Activated CD8-positive, alpha-beta T cell treated with anti-CD3 and anti-CD28 coated beads for 36 hours (primary cell): ENCODE data around the gene SCN10A. TPM values are rescaled to one million over a fixed set of nuclear protein-coding genes. Genes with fewer than 3 reads are reported as not detected.

ENCODE experiments used
- ATAC-seq: fragments of 200-7000 bp; cut with Tn5 transposase; one replicate; pipeline ENCODE4 v1.10.0; 2021; ENCODE audit warnings: mild to moderate bottlenecking, moderate library complexity
- CTCF ChIA-PET: fragments of 350-600 bp; sonication (Branson Sonifier 250); formaldehyde crosslinking; loops from one replicate; lab custom pipeline; 2021; ENCODE audit warnings: antibody characterized with exemption; lab: Charles Lee
- POLR2A ChIA-PET: fragments of 350-600 bp; sonication (Branson Sonifier 250); formaldehyde crosslinking; loops from one replicate; lab custom pipeline; 2021; ENCODE audit warnings: antibody characterized with exemption; lab: Charles Lee
- DNase-seq: peaks from one replicate; pipeline ENCODE4 v3.0.0-alpha.2; 2020
- H3K27ac Mint-ChIP-seq: one replicate; pipeline ENCODE4 v1.8.0; 2021; ENCODE audit warnings: mild to moderate bottlenecking, mixed read lengths
- H3K27me3 Mint-ChIP-seq: one replicate; pipeline ENCODE4 v1.8.0; 2021; ENCODE audit warnings: mixed read lengths
- H3K36me3 Mint-ChIP-seq: one replicate; pipeline ENCODE4 v1.8.0; 2021; ENCODE audit warnings: low read depth, mixed read lengths
- H3K4me1 Mint-ChIP-seq: one replicate; pipeline ENCODE4 v1.8.0; 2021; ENCODE audit warnings: low read depth, mixed read lengths
- H3K4me3 Mint-ChIP-seq: one replicate; pipeline ENCODE4 v1.8.0; 2021; ENCODE audit warnings: mild to moderate bottlenecking, moderate library complexity, mixed read lengths
- H3K9me3 Mint-ChIP-seq: one replicate; pipeline ENCODE4 v1.8.0; 2021; ENCODE audit warnings: mixed read lengths
- intact Hi-C: fragments of 100-400 bp; cut with micrococcal nuclease; formaldehyde crosslinking; loops from one replicate; pipeline ENCODE4 v1.10.0; 2022
- total RNA-seq, 2 experiments: library from RNA; stranded (reverse); gene quantifications; one replicate each; pipeline ENCODE4 v1.2.3, GENCODE V29; 2021
- TF ChIP-seq, protein P1 (sequence below): fragments of 200-600 bp; IDR thresholded peaks from one replicate; pipeline ENCODE4 v1.8.0; 2022; ENCODE audit warnings: antibody characterized with exemption, mild to moderate bottlenecking

Gene SCN10A
- total RNA-seq = not detected

DNA sequence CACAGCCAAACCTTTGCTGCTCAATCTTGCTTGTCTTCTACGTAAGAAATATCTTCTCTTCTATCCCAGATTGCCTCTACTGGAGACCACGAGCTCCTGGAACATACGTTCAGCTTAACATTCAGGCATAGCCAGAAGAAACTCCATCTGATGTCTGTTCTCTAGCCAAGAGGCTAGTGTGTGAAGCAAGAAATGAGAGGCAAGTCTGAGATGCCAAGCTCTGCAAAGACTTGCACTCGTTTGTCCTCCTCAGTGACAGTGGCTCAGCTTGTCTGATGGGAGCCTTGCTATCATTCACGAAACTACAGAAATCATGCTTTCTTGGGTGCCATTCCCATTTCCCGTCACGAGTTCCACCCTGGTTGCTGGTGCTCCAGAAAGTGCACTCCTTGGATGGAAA lies at the start of gene SCN10A:
Gene SCN10A, minus strand, starts transcription at position 192 of the 400 bp plus-strand sequence. CDS start 22,207 bp downstream, outside the sequence.
- POLR2A ChIA-PET = no interaction called here
- CTCF ChIA-PET = interaction anchor here (1.3 to 1.7 kb wide), 3 partner anchors 10 to 77 kb away, joined by 3 to 4 read pairs (median 3); no protein-coding TSS in a partner anchor
- Mint-ChIP-seq H3K36me3 (no peaks in the 10 kb centered on the region), H3K27me3 (peaks cover 7% of the 10 kb centered on the region), H3K9me3 (no peaks in the 10 kb centered on the region), H3K4me1 (no peaks in the 10 kb centered on the region), H3K4me3 (no peak within 1 kb of the TSS), H3K27ac (no peak within 1 kb of the TSS)
- intact Hi-C loops = no loop called here
- TF ChIP-seq, protein P1, sequence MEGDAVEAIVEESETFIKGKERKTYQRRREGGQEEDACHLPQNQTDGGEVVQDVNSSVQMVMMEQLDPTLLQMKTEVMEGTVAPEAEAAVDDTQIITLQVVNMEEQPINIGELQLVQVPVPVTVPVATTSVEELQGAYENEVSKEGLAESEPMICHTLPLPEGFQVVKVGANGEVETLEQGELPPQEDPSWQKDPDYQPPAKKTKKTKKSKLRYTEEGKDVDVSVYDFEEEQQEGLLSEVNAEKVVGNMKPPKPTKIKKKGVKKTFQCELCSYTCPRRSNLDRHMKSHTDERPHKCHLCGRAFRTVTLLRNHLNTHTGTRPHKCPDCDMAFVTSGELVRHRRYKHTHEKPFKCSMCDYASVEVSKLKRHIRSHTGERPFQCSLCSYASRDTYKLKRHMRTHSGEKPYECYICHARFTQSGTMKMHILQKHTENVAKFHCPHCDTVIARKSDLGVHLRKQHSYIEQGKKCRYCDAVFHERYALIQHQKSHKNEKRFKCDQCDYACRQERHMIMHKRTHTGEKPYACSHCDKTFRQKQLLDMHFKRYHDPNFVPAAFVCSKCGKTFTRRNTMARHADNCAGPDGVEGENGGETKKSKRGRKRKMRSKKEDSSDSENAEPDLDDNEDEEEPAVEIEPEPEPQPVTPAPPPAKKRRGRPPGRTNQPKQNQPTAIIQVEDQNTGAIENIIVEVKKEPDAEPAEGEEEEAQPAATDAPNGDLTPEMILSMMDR = no peak
- ATAC-seq (no peak), DNase-seq (no peak)

DNA sequence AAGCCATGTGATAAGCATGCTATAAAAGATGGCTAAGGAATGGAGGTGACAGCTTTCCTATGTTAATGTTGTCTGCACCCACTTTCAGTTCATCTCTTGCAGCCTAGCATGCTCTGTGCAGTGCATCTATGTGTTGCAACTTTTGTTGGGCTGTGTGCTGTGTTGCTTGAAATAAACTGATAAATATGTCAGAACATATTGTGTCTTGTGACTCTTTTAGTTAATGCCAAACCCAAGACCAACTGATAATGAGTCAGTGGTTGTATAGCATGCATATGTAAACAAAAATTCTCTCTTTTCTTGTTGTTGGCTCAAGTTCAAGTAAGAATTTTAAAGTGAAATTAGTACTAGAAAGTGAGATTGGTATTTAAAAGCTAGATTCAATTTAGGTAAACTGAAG lies 37.0 kb upstream of the SCN10A start:
- Mint-ChIP-seq H3K36me3 (no peaks in the 10 kb centered on the region), H3K9me3 (peaks cover 5% of the 10 kb centered on the region), H3K4me3 (no peak overlapping the region), H3K27me3 (peaks cover 4% of the 10 kb centered on the region), H3K27ac (no peak overlapping the region), H3K4me1 (no peaks in the 10 kb centered on the region)
- ATAC-seq (no peak), DNase-seq (no peak)
- POLR2A ChIA-PET = interaction anchor here (0.6 kb wide), 1 partner anchor 74 kb away, joined by 3 read pairs; no protein-coding TSS in a partner anchor
- intact Hi-C loops = no loop called here
- TF ChIP-seq, protein P1 = no peak
- CTCF ChIA-PET = interaction anchor here (1.6 to 2.2 kb wide), 2 partner anchors 9 to 147 kb away, joined by 3 to 15 read pairs; no protein-coding TSS in a partner anchor

DNA sequence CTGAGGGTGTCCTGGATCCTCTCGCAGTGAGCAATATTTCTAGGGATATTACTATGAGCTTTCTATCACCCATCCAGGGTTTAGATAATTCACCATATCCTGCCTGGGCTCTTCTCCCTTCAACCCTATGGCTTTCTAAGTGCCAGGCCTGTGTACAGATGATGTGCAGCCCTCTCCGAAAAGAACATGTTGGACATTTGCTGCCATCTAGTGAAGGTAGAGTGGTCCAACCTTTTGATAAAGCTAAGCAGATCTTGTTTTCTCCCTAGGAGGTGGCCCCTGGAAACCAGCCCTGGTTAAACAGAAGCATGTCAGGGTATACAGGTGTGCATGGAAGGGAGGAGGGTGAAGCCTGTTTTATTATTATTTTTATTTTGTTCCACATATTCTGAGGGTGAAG lies 27.9 kb upstream of the SCN10A start:
- POLR2A ChIA-PET = no interaction called here
- Mint-ChIP-seq H3K4me1 (no peaks in the 10 kb centered on the region), H3K9me3 (no peaks in the 10 kb centered on the region), H3K27ac (no peak overlapping the region), H3K4me3 (no peak overlapping the region), H3K27me3 (peaks cover 19% of the 10 kb centered on the region), H3K36me3 (no peaks in the 10 kb centered on the region)
- peak; percentile 64 for ATAC-seq
- peak; percentile 26 for DNase-seq
- intact Hi-C loops = loop anchor here (5.0 to 10.0 kb wide), 2 partner anchors 107 to 189 kb away; no protein-coding TSS in a partner anchor
- TF ChIP-seq, protein P1 = peak; percentile 46
- CTCF ChIA-PET = interaction anchor here (0.6 to 3.1 kb wide), 12 partner anchors 8 to 323 kb away, joined by 3 to 24 read pairs (median 4); no protein-coding TSS in a partner anchor

DNA sequence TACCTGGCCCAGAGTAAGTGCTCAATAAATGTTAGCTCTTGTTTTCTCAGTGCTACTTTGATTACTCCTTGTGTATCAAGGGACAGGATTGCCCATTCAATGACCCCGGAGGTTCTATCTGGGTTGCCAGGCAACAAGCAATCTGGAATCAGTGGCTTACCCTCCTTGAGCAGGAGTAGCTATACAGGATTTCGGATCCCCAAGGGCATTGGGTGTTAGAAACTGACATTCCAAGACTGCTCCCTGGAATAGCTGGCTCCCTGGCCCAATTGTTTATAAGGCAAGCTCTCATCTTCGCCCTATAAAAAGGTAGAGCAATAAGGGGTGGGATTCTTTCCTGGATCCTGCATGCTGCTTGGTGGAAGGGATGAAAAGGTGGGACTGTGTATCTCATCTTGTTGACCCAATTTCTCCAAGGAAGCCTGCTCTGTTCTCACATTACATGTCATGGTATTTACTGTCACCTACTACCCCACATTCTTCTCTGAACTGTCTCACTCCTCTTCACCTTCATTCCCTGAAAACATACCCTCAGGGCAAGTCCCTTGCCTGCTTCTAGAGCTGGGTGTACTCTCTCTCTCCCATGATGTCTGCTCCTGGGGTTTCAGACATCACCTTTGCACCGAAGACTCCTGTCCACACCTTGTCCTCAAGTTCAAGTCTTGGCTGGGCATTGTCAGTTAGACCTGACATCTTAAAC lies 26.4 kb upstream of the SCN10A start:
- H3K4me1 Mint-ChIP-seq = no peaks in the 10 kb centered on the region
- H3K4me3 Mint-ChIP-seq = no peak overlapping the region
- ChIA-PET POLR2A (no interaction called here), CTCF (interaction anchor here (0.7 to 3.1 kb wide), 5 partner anchors 10 to 321 kb away, joined by 3 to 24 read pairs (median 4); no protein-coding TSS in a partner anchor)
- no peak overlapping the region for H3K27ac Mint-ChIP-seq
- H3K36me3 Mint-ChIP-seq = no peaks in the 10 kb centered on the region
- no peaks in the 10 kb centered on the region for H3K9me3 Mint-ChIP-seq
- ATAC-seq (no peak), DNase-seq (no peak)
- H3K27me3 Mint-ChIP-seq = peaks cover 18% of the 10 kb centered on the region
- TF ChIP-seq, protein P1 = no peak
- intact Hi-C loops = loop anchor here (5.0 to 10.0 kb wide), 2 partner anchors 105 to 188 kb away; no protein-coding TSS in a partner anchor

DNA sequence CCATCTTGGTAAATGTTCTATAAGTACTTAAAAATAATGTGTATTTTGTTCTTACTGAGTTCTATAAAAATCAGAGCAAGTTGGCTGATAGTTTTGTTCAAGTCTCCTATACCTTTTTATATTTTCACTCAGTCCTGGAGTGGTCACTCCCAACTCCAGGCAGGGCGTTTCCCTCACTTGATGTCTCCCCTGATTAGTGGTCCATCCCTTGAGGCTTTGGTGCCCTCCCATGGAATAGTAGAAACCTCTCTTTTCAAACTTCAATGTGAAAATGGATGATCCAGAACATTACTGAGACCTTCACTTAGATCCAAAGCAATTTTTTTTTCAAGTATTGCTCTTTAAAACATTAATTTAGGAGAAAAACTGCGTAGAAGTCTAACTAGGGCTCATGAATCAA lies 25.0 kb upstream of the SCN10A start:
- ChIA-PET POLR2A (no interaction called here), CTCF (interaction anchor here (1.3 to 2.9 kb wide), 3 partner anchors 35 to 320 kb away, joined by 3 to 9 read pairs (median 6); no protein-coding TSS in a partner anchor)
- DNase-seq (no peak), ATAC-seq (no peak)
- H3K27me3 Mint-ChIP-seq = peaks cover 12% of the 10 kb centered on the region
- TF ChIP-seq, protein P1 = no peak
- H3K36me3 Mint-ChIP-seq = no peaks in the 10 kb centered on the region
- no peaks in the 10 kb centered on the region for H3K4me1 Mint-ChIP-seq
- H3K27ac Mint-ChIP-seq = no peak overlapping the region
- no peaks in the 10 kb centered on the region for H3K9me3 Mint-ChIP-seq
- intact Hi-C loops = loop anchor here (5.0 to 10.0 kb wide), 2 partner anchors 104 to 186 kb away; no protein-coding TSS in a partner anchor
- no peak overlapping the region for H3K4me3 Mint-ChIP-seq
